ENCODE data around the gene GSC2.
A peak's percentile ranks its signal among the peaks of the same experiment; 100 is the strongest.
"Not testable (repeated sequence)": the region's sequence is repeated elsewhere in the genome, so short reads cannot be mapped to it uniquely, and the experiment has no call there.

Gene GSC2

GRCh38 chr22:19156109-19156508, 6.0 kb upstream of the GSC2 start:
- not testable (repeated sequence) for DNase-seq (ENCODE audit: low read depth, low spot score)

- no peak for DNase-seq (ENCODE audit: low read depth, low spot score)
Measured at GRCh38 chr22:19152942-19153883, 3.1 kb upstream of the GSC2 start.

GRCh38 chr22:19151329-19152191, 1.5 kb upstream of the GSC2 start:
- no peak for DNase-seq (ENCODE audit: low read depth, low spot score)

- DNase-seq (ENCODE audit: low read depth, low spot score) = no peak
Measured at GRCh38 chr22:19150482-19151328, 613 bp upstream of the GSC2 start.

DNA sequence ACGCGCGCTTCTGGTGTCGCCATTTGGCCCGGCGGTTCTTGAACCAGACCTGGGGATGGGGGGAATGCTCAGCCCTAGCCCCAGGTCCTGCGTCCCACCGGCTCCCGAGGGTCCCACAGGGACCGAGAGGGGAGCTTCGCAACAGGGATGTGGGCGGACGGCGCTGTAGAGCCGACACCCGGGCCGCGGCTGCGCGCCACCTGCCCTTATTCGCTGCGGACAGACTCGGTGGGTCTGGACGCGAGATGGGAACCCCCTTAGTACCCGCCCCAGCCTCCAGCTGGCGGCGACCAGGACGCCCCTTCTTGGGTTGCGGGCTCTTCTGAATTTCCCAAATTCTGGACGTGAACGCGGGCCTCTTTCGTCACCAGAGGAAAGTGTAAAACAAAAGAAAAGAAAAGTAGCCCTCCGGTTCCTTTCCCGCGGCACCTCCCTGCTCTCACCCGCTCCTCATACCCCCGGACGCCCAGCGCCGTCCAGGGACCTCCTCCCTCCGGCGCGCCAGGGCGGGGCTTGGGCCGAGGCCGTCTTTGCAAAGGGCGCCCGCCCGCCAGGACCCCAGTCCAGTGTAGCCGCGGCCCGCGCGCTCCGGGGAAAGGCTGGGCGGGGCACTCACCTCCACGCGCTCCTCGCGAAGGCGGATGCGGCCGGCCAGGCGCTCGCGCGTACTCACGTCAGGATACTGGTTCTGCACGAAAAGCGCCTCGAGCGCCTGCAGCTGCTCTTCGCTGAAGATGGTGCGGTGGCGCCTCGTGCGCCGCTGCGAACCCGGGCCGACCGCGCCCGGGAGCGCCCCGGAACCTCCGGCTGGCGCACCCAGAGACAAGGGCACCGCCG, 827 bp downstream of the GSC2 start:
- DNase-seq (ENCODE audit: low read depth, low spot score) = peak; percentile 56

GRCh38 chr22:19148417-19149046, 1.6 kb downstream of the GSC2 start:
- DNase-seq (ENCODE audit: low read depth, low spot score) = peak; percentile 10

GRCh38 chr22:19147195-19147780, 2.8 kb downstream of the GSC2 start:
- peak; percentile 20 for DNase-seq (ENCODE audit: low read depth, low spot score)

DNA sequence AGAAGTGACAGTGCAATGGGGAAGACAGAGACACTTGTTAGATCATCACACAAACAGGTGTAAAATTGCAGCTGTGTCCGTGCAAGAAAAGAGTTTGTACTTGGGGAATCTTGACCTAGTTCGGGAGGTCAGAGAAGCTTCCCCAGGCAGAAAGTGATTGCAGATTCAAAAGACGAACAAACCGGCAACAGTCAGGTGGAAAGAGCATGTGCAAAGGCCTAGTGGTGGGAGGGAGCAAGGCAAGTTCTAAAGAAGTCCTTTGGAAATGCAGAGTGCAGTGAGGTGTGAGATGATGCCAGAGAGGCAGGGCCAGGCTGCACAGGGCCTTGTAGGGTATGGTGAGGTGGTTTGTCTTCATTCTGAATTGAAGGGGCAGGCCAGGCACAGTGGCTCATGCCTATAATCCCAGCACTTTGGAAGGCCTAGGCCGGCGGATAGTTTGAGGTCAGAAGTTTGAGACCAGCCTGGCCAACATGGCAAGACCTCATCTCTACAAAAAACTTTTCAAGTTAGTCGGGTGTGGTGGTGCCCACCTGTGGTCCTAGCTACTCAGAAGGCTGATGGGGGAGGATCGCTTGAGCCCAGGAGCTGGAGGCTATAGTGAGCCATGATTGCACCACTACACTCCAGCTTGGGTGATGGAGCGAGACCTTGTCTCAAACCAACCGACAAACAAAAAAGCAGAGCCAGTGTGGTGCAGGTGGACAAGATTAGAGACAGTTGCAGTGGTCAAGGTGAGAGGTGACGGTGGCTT, 3.7 kb downstream of the GSC2 start:
- DNase-seq (ENCODE audit: low read depth, low spot score) = no peak

GRCh38 chr22:19143967-19144400, 6.1 kb downstream of the GSC2 start:
- no peak for DNase-seq (ENCODE audit: low read depth, low spot score)

GRCh38 chr22:19143212-19143611, 6.9 kb downstream of the GSC2 start:
- no peak for DNase-seq (ENCODE audit: low read depth, low spot score)

GRCh38 chr22:19142394-19142793, 7.7 kb downstream of the GSC2 start:
- DNase-seq (ENCODE audit: low read depth, low spot score) = no peak

GRCh38 chr22:19139974-19140373, 10.1 kb downstream of the GSC2 start:
- DNase-seq (ENCODE audit: low read depth, low spot score) = no peak

DNA sequence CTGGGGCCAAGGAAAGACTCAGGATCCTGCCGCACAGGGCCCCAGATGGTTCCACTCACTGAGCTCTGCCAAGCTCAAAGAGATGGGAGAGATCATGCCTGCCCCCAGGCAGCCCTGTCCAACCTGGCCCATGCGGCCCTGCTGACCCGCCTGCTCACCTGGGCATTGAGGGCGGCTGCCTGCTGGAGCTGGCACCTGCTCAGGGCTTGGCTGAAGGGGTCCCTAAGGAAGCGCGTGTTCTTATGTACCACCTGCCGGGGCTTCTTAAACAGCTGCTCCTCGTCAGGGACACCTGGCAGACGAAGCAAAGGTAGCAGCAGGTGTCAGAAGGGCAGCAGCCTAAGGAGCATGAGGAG, 11.1 kb downstream of the GSC2 start:
- no peak for DNase-seq (ENCODE audit: low read depth, low spot score)

DNA sequence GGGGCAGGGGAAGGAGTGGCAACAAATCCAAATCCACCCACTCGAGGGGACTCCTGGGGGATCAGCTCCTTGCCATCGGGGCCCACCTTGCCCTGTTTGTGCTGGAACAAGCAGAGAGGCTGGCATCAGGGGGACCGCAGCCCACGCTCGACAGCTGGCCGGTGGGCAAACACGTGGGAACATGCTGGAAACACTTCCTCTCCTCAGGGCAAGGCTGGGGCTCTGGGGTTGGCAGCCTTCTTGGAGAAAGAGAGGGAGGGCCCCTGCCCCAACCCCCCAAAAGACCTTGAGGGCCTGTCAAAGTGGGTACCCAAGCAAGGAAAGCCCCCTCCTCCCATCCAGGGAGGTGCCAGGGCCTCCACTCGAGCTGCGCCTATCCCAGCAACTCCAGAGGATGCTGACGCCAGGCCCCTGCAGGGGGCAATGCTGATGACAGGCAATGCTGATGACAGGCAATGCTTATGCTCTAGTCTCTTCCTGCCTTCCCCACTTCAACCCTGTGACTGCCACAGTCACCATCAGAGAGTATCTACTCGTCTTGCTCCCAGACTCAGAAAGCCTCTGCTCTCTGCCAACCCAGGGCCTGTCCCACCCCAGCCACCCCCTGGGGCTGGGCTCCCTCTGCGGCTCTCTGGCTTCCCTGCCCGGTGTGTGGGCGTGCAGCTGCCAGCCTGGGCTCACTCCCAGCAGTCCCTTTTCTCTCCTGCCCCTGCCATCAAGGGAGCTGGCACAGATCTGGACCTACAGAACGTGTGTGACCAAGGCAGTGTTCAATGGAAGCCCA, 11.7 kb downstream of the GSC2 start:
- DNase-seq (ENCODE audit: low read depth, low spot score) = no peak

- no peak for DNase-seq (ENCODE audit: low read depth, low spot score)
Measured at GRCh38 chr22:19137384-19138216, 12.5 kb downstream of the GSC2 start.

GRCh38 chr22:19136915-19137314, 13.2 kb downstream of the GSC2 start:
- no peak for DNase-seq (ENCODE audit: low read depth, low spot score)

GRCh38 chr22:19134874-19135273, 15.2 kb downstream of the GSC2 start:
- DNase-seq (ENCODE audit: low read depth, low spot score) = no peak
